Measurements from ENCODE around the gene NSRP1.
"Not testable (repeated sequence)": the region's sequence is repeated elsewhere in the genome, so short reads cannot be mapped to it uniquely, and the experiment has no call there.

DNA sequence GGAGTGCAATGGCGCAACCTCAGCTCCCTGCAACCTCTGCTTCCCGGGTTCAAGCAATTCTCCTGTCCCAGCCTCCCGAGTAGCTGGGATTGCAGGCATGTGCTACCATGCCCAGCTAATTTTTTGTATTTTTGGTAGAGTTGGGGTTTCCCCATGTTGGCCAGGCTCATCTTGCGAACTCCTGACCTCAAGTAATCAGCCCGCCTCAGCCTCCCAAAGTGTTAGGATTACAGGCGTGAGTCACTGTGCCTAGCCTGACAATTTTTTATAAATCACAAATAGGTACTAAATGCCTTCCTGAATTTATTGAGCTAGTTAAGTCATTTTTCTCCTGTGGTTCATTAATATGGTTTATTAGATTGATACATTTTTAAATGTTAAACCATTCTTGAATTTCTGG lies 31.2 kb downstream of the NSRP1 start:
- TF ChIP-seq POLR2A (IDR thresholded peaks at IDR 0.05; ENCODE audit: low read depth, low read length); CTCF (conservative IDR thresholded peaks at IDR 0.05; ENCODE audit: low read depth, low read length); MXI1 (IDR thresholded peaks at IDR 0.05; ENCODE audit: borderline replicate concordance, low read depth, low read length): not testable (repeated sequence)

All from IMR-90 (cell line).